RWPE2 (cell line): ENCODE data around the gene ELFN1.
"Not testable (repeated sequence)": the region's sequence is repeated elsewhere in the genome, so short reads cannot be mapped to it uniquely, and the experiment has no call there.

Experiments
- ATAC-seq: fragments of 200-7000 bp; cut with Tn5 transposase; 3 replicates; pipeline ENCODE4 v1.9.1; 2021; ENCODE audit warnings: low read depth
- DNase-seq: peaks from one replicate; pipeline ENCODE4 v3.0.0-alpha.2; 2020; ENCODE audit warnings: low spot score
- H3K27ac ChIP-seq: fragments of 450-650 bp; 2 replicates; pipeline ENCODE4 v1.5.1; 2017; ENCODE audit warnings: mild to moderate bottlenecking; ENCODE audit not compliant: poor library complexity, severe bottlenecking
- H3K27me3 ChIP-seq: fragments of 250-450 bp; sonication (Bioruptor Pico); 2 replicates; pipeline ENCODE4 v1.5.1; 2021; ENCODE audit warnings: mild to moderate bottlenecking, moderate library complexity; ENCODE audit not compliant: insufficient read depth, poor library complexity, severe bottlenecking
- H3K36me3 ChIP-seq: fragments of 250-450 bp; sonication (Bioruptor Pico); 2 replicates; pipeline ENCODE4 v1.5.1; 2020; ENCODE audit warnings: low read depth, mild to moderate bottlenecking, moderate library complexity
- H3K4me1 ChIP-seq: fragments of 250-450 bp; sonication (Bioruptor Pico); 2 replicates; pipeline ENCODE4 v1.5.1; 2021; ENCODE audit warnings: mild to moderate bottlenecking, moderate library complexity; ENCODE audit not compliant: insufficient read depth, poor library complexity, severe bottlenecking
- H3K4me3 ChIP-seq: fragments of 250-450 bp; sonication (Bioruptor Pico); 2 replicates; pipeline ENCODE4 v1.5.1; 2021; ENCODE audit warnings: mild to moderate bottlenecking, moderate library complexity; ENCODE audit not compliant: severe bottlenecking
- H3K9me3 ChIP-seq: fragments of 250-450 bp; sonication (Bioruptor Pico); 2 replicates; pipeline ENCODE4 v1.5.1; 2021; ENCODE audit warnings: mild to moderate bottlenecking, moderate library complexity; ENCODE audit not compliant: severe bottlenecking
- CTCF ChIP-seq: fragments of 450-650 bp; IDR thresholded peaks from one replicate; pipeline ENCODE4 v1.5.1; 2017; ENCODE audit warnings: mild to moderate bottlenecking, moderate library complexity; ENCODE audit not compliant: poor library complexity, severe bottlenecking

ELFN1 gene

GRCh38 chr7:1716263-1717094, 46.4 kb downstream of the ELFN1 start:
- no peak overlapping the region for H3K27ac ChIP-seq
- H3K4me1 ChIP-seq: no peaks in the 10 kb centered on the region
- H3K9me3 ChIP-seq: no peaks in the 10 kb centered on the region
- ATAC-seq (0 out of 3 replicates have a peak, but pooled peaks have one; percentile 13), DNase-seq (no peak)
- no peak for TF ChIP-seq CTCF
- H3K36me3 ChIP-seq: no peaks in the 10 kb centered on the region
- H3K27me3 ChIP-seq: no peaks in the 10 kb centered on the region
- H3K4me3 ChIP-seq: no peak overlapping the region

DNA sequence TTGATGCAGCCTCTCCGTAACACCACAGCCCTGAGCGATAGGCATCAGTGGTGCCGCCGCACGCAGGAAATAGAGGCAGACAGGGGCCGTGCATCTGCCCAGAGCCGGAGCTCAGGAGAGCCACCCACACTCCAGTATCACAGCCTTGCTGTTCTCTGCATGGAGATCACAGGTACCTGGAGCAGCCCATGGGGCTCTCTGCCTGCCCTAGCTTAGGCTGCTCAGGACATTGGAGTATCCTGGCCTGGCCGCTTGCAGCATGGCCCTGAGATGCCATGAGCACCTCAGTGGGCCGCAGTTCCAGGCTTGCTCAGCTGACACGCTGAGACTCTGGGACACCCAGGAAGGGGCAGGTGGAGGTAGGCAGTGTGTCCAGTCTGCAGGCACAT, 47.0 kb downstream of the ELFN1 start:
- Histone ChIP-seq H3K4me3 (no peak overlapping the region), H3K36me3 (no peaks in the 10 kb centered on the region), H3K27ac (no peak overlapping the region), H3K27me3 (no peaks in the 10 kb centered on the region), H3K9me3 (no peaks in the 10 kb centered on the region), H3K4me1 (no peaks in the 10 kb centered on the region)
- ATAC-seq (peak; percentile 36; the same call in 2 of the 3 replicates), DNase-seq (no peak)
- TF ChIP-seq CTCF: no peak

- DNase-seq (no peak), ATAC-seq (no peak)
Observed at GRCh38 chr7:1717903-1718676, 48.0 kb downstream of the ELFN1 start.

DNA sequence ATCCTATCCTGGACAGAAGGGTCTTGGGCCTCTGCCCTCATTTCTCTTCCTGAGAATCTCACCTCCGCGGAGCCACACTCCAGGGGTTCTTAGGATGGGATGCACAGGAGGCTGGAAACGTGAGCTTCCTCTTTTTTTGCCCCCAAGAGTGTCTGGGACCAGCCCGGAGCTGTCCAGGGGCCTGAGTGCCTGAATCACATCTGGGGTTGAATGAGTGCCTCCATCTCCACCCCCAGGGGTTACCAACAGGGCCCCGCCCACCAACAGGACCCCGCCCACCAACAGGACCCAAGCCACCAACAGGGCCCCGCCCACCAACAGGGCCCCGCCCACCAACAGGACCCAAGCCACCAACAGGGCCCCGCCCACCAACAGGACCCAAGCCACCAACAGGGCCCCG, 48.8 kb downstream of the ELFN1 start:
- not testable (repeated sequence) for H3K4me1 ChIP-seq, ATAC-seq, H3K9me3 ChIP-seq, H3K27ac ChIP-seq, H3K27me3 ChIP-seq, H3K36me3 ChIP-seq, H3K4me3 ChIP-seq, DNase-seq

More at GRCh38 chr7:1717903-1718676, 48.0 kb downstream of the ELFN1 start:
- no peak for TF ChIP-seq CTCF
- Histone ChIP-seq H3K4me3 (no peak overlapping the region), H3K9me3 (no peaks in the 10 kb centered on the region), H3K27ac (no peak overlapping the region), H3K36me3 (no peaks in the 10 kb centered on the region), H3K4me1 (no peaks in the 10 kb centered on the region), H3K27me3 (no peaks in the 10 kb centered on the region)

DNA sequence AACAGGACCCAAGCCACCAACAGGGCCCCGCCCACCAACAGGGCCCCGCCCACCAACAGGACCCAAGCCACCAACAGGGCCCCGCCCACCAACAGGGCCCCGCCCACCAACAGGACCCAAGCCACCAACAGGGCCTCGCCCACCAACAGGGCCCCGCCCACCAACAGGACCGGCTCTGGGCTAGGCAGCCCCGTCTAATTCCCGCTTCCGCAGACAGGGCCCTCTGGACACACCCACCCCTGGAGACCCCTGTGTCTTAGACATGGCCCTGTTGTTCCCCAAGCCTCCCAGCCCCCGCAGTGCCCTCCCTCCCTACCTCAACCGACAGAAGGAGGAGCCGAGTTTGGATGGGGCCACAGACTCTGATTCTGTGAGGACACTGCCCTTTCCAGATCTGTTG, 49.2 kb downstream of the ELFN1 start:
- H3K4me1 ChIP-seq, H3K27ac ChIP-seq, ATAC-seq, H3K4me3 ChIP-seq, H3K36me3 ChIP-seq, H3K27me3 ChIP-seq, DNase-seq, H3K9me3 ChIP-seq: not testable (repeated sequence)
